Measurements from ENCODE around the gene SLC9A3.

The SLC9A3 gene

GRCh38 chr5:538801-539468 lies 14.7 kb upstream of the SLC9A3 start:
- no peak for DNase-seq (ENCODE audit: low spot score)

DNA sequence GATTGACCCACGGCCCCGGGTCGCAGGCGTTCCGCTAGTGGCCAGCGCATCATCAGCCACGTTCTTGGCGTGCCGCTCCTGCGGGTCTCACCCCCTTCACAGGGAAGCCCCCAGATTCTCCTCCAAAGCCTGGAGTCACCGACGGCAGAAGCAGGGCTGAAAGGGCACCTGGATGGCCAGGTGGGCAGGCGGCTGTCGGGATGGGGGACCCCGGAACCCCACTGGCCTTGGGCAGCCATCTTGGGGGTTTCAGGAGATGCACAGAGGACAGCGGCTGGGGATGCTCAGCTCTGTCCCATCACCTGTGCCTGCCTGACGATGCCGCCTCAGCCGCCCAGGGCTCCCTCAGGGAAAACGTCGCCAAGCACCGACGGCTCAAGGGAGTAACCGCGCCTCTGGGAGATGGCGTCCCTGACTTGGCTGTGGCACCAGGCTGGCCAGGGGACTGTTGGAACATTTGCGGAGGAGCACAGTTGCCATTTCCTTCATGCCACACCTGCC lies 14.1 kb upstream of the SLC9A3 start:
- DNase-seq (ENCODE audit: low spot score), result no peak

DNA sequence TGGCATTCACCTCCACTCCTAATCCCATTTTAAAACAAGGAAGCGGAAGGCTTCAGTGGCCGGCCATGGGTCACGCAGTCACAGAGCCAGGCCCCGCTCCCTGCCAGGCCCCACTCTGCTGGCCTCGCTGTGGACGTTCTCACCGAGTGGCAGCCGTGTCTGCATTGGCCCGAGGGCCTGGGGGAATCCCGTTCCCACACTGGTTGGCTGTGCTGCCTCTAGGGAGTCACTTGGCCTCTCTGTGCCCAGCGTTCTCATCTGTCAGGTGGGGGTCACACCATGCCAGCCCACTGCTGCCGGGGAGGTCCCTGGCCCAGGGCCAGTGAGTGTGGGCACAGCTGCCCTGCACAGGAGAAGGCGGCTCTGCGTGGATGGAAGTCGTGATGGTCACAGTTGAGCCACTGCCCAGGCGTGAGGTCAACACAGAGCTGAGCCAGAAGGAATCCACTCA lies 13.4 kb upstream of the SLC9A3 start:
- no peak for DNase-seq (ENCODE audit: low spot score)

DNA sequence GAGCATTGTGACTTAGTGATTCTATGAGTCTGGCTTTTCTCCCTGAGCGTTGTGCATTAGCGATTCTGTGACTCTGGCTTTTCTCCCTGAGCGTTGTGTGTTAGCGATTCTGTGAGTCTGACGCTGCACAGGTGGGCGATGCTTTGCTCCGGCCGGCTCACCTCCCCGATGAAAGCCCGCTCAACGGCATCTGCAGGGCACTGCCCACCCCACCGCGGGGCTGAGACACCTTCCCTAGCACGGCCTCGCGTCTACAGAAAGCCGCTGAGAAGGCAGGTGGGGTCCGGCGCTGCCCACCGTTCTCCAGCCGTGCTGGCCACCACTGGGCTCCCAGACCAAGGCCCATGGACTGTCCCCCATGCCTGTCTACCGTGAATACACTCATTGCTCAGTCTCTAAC lies 12.8 kb upstream of the SLC9A3 start:
- no peak for DNase-seq (ENCODE audit: low spot score)

- DNase-seq (ENCODE audit: low spot score), result no peak
Measured at GRCh38 chr5:535846-536698, 11.8 kb upstream of the SLC9A3 start.

DNA sequence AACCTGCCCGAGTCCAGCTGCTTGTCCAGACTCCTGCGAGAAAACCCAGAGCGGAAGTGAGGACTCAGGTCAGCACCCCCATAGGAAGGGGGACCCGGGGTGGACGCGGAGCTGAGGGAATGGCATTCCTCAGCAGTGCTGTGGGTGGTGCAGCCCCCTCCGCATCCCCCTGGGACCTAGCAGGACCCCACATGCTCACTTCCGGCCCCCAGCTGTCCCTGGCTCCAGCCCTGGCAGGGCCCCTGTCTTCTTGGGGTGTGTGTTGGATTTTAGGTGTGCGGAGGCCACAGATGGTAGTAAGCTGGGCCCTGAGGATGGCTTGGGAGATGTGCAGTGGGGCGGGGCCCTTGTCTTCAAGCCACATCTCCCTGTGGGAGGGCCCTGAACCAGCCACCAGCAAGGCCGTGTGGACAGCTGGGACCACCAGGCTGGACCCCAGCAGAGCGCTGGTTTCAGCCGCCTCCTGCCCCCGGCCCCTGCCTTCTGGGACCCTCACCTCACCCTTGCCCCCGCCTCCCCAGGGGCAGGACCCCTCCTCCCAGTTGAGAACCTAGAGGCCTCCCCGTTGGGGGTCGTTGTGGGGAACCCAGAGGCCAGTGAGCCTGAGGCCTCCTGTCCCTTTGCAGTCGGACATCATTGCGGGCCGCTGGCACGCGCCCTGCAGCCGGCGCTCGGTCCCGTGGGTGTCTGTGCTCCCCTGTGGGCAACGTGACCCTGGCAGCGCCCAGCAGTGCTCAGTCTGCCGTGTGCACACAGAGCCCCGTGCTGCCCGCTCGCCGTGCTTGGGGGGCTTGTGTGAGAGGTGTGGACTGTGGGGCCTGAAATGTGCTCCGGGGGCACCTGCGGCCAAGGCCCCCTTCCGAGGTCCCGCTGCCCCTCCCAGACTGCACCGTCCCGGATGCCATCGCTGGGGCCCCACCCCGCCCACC lies 10.8 kb upstream of the SLC9A3 start:
- DNase-seq (ENCODE audit: low spot score), result no peak

GRCh38 chr5:533955-534742 lies 9.9 kb upstream of the SLC9A3 start:
- no peak for DNase-seq (ENCODE audit: low spot score)

- no peak for DNase-seq (ENCODE audit: low spot score)
Measured at GRCh38 chr5:533243-533954, 9.2 kb upstream of the SLC9A3 start.

GRCh38 chr5:532521-533242 lies 8.4 kb upstream of the SLC9A3 start:
- no peak for DNase-seq (ENCODE audit: low spot score)

- no peak for DNase-seq (ENCODE audit: low spot score)
Measured at GRCh38 chr5:531749-532315, 7.6 kb upstream of the SLC9A3 start.

DNA sequence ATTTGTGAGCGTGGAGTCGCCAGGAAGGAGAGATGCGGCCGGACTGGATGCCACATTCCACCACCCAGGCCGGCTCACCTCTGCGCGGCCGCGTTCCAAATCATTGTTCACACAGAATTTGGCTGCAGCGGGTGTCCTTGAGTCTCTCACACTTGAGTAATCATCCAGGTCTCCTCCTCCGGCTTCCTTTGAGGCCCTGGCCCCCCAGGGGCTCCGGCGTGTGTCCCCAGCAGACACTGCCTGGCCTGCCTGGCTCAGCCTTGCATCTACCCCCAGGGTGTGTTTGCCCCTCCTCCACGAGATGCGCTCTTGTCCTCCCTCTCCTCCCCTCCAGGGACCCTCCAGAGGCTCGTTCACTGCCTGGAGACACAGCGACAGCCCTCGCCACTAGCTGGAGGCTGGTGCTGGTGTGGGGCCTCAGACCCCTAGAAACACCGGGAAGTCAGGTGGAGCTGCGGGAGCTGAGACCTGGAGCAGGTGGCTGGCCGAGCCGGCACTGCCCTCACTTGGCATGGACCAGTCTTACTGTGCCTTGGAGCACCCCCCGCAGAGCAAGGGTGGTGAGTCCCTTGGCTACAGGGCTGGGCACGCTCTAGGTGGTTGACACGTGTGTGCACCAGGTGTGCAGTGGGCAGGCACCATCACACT lies 7.0 kb upstream of the SLC9A3 start:
- DNase-seq (ENCODE audit: low spot score), result no peak

DNA sequence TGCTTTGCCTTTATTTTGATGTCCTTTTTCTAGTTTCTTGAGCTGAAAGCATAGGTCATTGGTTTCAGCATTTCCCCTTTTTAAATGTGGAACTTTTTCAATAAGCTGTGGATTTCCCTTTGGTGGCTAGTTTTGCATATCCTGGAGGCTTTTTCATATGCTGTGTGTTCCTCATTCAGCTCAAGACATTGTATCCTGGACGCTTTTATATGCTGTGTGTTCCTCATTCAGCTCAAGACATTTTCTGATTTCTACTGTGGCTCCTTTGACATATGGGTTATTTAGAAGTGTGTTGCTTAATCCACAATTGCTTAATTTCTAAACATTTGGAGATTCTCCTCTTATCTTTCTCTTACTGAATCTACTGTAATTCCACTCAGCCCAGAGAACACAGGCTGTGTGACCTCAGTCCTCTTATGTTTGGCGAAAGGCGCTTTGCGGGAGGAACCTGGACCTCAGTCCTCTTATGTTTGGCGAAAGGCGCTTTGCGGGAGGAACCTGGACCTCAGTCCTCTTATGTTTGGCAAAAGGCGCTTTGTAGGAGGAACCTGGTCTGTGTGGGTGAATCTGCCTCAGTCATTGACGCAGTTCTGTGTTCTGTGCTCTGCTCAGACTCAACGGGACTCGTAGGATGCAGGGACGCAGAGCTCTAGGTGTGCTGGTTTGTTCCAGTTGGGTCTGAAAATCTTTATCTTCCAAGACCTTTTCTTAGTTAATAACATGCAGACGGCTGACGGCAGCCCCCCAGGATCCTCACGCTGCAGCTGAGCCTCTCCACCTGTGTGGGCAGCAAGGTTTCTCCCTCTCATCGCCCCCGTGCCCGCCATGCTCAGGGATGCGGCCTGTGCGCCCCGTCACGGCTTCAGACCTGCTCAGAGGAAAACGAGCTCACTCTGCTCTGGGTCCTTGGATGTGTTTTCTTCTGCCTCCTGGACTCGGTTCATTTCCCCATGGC lies 6.0 kb upstream of the SLC9A3 start:
- no peak for DNase-seq (ENCODE audit: low spot score)

GRCh38 chr5:528629-529511 lies 4.6 kb upstream of the SLC9A3 start:
- no peak for DNase-seq (ENCODE audit: low spot score)

GRCh38 chr5:527646-528628 lies 3.7 kb upstream of the SLC9A3 start:
- DNase-seq (ENCODE audit: low spot score), result no peak

DNA sequence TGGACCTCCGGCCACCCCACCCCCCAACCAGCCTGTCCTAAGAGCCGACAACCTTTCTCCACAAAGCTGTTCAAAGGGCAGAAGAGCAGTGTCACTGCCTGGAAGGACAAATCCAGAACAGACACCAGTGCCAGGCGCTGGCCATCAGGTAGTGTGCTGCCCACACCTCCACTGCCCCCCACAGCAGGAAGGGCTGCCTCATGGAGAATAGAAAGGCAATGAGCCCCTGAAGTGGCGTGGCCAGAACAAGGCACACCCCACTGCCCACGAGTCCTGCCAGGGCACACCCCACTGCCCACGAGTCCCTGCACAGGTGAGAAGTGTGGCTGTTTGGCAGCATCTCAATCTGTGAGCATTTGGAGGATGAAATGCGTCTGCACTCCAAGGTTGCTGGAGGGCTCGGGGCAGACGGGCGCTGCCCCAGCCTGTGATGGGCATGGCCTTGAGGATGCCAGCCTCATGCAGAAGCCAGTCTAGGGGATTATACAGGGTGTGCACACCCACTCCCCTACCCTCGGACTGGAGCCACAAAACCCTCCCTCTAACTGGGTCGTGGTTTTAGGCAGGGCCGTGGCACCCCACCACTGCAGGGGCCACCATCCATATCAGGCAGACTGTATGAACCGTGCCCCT lies 2.3 kb upstream of the SLC9A3 start:
- no peak for DNase-seq (ENCODE audit: low spot score)

Data from COLO829 (cell line).